ENCODE results near the gene SYCN.
"Not testable (repeated sequence)": the region's sequence is repeated elsewhere in the genome, so short reads cannot be mapped to it uniquely, and the experiment has no call there.

SYCN gene, protein sequence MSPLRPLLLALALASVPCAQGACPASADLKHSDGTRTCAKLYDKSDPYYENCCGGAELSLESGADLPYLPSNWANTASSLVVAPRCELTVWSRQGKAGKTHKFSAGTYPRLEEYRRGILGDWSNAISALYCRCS

DNA sequence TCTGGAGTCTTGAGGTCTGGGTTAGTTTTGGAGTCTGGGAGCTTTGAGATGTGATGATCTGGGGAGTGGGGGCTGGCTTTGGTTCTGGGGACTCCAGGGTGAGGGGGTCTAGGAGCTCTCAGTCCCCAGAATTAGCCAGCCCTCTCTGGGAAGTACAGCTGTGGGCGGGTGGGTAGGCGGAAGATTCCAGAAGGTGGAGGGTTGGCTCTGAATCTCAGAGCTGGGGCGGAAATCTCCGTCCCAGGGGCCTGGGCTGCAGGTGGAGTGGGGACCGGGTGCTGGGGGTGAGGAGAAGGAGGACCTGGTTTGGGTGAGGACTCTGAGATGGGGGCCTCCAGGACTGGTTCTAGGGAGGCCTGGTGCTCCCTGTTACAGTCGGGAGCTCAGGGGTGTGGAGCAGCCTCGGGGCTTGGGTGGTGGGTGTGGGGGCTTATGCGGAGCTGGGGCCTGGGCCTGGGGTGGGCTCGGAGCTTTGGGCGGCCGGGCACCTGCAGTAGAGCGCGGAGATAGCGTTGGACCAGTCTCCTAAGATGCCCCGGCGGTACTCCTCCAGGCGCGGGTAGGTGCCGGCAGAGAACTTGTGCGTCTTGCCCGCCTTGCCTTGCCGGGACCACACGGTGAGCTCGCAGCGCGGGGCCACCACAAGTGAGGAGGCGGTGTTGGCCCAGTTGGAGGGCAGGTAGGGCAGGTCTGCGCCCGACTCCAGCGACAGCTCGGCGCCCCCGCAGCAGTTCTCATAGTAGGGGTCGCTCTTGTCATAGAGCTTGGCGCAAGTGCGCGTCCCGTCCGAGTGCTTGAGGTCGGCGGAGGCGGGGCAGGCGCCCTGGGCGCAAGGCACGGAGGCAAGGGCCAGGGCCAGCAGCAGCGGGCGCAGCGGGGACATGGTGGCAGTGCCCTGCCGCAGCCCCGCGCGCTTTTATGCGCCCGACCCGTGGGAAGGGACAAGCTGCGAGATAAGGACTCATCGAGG lies at the start of gene SYCN:
Gene SYCN (minus strand): TSS at position 892 of the 970 bp plus-strand sequence. CDS start 9 bp downstream, at position 883.
- DNase-seq, result no peak

DNA sequence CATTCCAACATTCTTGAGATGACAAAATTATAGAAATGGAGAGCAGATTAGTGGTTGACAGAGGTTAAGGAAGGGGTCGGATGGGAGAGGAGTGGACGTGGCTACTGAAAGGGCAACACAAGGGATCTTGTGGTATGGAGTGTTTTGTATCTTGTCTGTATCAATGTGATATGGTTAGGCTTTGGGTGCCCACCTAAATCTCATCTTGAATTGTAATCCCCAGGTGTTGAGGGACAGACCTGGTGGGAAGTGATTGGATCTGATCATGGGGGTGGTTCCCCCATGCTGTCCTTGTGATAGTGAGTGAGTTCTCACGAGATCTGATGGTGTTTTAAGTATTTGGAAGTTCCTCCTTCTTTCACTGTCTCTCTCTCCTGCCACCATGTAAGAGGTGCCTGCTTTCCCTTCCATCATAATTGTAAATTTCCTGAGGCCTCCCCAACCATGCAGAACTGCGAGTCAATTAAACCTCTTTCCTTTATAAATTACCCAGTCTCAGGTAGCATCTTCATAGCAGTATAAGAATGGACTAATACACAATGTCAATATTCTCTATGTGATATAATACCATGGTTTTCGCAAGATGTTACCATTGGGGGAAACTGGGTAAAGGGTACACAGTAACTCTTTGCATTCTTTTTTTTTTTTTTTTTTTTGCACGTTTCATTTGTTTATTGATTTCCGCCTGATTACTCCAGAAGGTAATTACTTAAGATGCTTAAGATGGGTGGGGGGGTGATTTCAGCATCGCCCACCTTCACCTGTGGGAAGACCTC lies 49.5 kb upstream of the SYCN start:
- no peak for DNase-seq

DNA sequence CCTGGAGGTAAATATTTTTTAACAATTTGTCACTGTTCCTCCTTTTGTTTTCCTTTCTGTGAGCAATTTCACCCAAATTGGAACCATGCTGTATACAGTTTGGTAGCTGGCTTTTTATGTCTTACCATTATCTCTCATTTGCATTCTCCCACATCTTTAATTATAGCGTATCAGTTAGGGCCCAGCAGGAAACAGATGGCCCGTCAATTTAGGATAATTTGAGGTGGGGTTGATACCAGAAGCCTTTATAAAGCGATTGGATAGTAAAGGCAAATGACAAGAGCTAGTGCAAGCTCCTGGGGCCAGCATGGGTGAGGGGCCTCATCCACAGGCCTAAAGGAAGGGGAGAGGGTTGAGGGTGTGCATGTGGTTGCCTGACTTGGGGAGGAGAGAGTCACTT lies 48.4 kb upstream of the SYCN start:
- no peak for DNase-seq

DNA sequence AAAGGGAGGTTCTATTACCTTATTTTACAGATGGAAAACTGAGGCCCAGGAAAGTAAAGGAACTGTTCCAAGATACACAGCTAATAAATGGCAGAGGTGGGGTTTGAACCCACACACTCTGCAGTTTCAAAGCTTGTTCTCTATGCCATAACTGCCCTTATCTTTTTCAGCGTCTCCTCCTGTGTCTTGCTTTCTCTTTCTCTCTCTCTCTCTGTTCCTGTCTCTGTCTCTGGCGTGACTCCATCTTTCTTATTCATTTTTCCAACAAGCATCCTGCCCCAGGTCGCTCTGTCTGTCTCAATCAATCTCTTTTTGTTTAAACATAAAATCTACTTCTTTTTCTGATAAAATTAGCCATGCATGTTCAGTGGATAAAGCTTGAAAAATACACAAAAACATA lies 47.8 kb upstream of the SYCN start:
- no peak for DNase-seq

DNA sequence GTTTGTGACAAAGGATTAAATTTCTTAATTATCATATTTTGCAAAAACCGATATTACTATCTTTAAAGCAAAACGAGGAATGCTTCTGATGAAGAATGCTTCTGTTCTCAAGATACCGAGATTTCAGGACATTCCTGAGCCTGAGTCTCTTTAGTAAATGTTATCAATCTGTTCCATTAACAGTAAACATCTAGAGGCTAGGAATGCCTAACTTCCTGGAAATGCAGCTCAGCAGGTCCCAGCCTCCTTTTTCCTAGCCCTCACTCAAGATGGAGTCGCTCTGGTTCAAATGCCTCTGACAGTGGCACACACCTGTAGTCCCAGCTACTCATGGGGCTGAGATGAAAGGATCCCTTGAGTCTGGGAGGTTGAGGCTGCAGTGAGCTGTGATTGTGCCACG lies 47.0 kb upstream of the SYCN start:
- no peak for DNase-seq

DNA sequence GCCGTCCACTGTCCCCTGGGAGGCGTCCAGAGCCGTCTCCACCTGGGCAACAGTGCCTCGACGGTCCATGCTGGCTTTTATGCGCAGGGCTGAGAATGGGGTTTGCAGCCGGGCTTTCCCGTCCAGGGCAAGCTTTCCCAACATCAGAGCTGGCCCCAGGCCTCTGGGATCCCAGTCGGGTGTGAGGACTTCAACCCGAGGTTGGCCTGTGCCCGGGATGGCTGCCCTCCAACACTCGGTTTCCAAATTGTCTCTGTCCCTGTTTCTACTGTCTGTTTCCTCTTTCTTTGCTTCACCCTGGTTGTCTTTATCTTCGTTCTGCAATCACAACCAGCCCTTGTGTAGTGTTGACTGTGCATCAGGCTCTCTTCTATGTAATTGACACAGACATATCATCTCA lies 44.7 kb upstream of the SYCN start, which contains the start of gene IFNL4:
Gene IFNL4 (minus strand): TSS at position 51 of the 400 bp plus-strand sequence.
- DNase-seq, result no peak

DNA sequence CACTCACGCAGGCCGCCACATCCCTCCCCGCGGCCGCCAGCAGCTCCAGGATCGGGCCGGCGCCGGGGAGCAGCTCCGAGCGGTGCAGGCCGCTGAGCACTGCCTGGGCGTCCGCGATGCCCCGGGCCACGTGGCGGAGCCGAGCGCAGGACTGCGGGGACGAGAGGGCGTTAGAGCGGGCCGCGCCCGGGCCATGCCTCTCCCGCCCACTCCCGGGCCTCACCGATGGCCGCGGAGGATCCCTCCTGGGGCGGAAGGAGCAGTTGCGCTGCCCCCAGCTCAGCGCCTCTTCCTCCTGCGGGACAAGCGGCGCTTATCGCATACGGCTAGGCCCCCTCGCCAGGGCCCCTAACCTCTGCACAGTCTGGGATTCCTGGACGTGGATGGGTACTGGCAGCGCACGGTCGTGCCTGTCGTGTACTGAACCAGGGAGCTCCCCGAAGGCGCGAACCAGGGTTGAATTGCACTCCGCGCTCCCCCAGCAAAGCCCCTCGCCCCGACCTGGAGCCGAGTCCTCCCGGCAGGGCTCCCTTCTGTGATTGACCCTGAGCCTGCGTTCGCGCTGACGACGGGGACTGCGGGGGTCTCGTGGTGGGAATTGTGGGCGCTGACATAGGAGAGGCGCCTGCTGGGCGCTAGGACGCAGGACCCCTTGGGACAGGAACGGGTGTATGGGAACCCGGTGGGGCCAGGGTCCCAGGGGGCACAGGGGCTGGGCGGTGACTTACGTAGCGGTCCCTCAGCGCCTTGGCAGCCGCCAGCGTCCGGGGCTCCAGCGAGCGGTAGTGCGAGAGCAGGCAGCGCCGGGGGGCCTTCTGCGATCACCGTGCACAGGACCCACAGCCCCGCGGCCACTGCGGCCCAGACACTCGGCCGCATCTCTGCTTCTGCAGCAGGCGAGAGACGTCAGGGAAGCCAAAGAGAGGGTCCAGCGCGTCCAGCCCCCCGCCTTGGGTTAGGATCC lies 43.9 kb upstream of the SYCN start:
- no peak for DNase-seq

DNA sequence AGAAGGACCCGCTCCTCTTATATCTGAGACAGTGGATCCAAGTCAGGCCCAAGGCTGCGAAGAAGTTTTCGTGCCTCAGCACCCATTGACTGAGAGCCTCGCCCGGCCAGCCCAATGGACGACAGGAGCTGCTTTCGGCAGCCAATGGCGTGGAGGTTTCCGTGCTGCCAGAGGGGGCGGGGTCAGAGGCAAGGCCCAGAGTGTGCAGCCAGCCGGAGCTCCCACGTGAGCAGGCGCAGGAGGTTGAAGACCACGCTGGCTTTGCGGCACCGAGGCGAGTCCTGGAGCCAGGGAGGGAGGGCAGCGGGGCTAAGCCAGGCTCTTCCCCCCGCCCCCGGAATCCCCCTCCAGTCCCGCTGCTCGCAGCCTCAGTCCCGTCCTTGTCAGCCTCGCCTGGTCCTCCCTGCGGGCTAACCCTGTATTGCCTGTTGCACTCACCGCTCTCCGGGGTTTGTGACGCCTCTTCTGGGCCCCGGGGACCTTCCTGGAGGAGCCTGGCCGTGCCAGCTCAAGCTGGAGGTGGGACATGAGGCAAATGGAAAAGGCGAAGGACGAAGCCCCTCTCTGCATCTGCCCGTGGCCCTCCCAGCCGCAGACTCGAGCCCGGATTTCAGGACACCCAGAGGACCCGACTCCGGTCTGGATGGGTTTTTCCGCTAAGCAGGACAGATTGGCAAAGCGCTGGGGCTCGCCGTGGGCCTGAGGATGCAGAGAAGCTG lies 43.0 kb upstream of the SYCN start:
- DNase-seq, result no peak

DNA sequence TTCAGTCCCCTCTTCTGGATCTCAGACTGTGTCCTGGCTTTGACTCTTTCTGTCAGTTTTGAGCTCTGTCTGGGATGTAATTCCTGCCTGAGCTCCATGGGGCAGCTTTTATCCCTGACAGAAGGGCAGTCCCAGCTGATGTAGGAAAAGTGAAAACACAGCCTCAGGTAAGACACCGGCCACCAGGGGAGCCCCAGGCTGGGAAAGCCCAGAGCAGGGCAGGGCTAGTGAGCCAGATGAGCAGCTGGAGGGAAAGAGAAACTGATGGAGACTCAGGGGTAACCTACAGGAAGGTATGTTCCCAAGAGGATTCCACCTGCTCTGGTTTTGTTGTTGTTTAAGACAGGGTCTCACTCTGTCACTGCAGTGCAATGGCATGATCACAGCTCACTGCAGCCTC lies 41.1 kb upstream of the SYCN start:
- DNase-seq, result not testable (repeated sequence)

DNA sequence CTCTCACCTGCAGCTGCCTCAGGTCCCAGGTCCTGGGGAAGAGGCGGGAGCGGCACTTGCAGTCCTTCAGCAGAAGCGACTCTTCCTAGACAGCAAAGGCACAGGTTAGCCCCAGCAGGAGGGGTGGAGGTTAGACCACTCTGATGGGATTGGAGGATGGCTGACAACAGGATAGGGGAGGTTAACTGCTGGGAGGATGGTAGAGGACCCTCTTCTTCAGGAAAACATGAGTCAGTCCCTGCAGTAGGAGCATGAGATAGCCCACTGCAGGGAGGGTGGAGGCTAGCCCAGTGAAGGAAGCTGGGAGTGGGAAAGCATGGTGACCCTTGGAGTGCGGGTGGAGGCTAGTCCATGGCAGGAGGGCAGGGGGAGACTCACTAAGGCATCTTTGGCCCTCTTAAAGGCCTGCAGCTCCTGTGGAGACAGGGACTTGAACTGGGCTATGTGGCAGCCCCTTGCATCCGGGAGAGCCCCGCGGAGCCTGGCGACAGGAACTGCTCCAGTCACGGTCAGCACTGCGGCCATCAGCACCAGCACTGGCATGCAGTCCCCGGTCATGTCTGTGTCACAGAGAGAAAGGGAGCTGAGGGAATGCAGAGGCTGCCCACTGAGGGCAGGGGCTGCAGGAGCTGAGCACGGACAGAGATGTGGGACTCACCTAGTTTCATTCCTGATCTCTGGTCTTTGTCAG lies 40.5 kb upstream of the SYCN start, which contains the start of gene IFNL3:
Gene IFNL3 (minus strand): TSS at position 597 of the 691 bp plus-strand sequence. CDS start 39 bp downstream, at position 558.
- not testable (repeated sequence) for DNase-seq

DNA sequence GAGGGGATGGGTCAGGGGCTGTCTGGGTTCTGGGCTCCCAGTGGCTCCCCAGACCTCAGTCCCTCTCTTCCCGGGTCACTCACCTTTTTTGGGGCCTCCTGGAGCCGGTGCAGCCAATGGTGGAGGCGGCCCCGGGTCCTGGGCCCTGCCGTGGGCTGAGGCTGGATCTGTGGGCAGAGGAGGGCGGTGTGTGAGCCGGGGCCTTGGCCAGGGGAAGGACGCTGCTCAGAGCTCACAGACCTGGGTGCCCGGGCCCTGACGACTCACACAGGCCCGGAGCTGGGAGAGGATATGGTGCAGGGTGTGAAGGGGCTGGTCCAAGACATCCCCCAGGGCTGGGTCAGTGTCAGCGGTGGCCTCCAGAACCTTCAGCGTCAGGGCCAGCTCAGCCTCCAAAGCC lies 39.7 kb upstream of the SYCN start:
- DNase-seq, result not testable (repeated sequence)

DNA sequence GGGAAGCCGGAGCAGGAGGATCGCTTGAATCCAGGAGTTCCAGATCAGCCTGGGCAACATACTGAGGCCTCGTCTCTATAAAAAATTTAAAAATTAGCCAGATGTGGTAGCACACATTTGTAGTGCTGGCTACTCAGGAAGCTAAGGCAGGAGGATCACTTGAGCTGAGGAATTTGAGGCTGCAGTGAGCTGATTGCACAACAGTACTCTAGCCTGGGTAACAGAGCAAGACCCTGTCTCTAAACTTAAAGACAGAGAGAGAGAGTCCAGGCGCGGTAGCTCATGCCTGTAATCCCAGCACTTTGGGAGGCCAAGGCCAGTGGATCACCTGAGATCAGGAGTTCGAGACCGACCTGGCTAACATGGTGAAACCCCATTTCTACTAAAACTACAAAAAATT lies 36.4 kb upstream of the SYCN start:
- no peak for DNase-seq

DNA sequence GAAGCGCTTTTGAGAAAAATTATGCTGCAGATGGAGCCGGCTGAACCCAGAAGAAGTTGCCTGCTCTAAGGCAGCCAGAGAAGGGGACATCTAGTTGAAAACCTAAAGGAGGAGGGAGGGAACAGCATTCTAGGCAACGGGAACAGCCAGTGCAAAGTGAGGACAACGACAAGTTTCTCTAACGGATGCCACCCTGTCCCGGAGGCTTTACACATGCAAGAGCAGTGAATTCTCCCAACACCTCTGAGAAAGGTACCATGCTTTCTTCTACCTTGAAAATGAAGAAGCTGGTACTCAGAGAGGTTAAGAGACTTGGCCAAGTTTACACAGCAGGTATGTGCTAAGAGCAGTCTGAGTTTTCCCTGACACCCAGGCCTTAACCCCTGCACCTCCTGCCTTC lies 34.9 kb upstream of the SYCN start:
- DNase-seq, result no peak

DNA sequence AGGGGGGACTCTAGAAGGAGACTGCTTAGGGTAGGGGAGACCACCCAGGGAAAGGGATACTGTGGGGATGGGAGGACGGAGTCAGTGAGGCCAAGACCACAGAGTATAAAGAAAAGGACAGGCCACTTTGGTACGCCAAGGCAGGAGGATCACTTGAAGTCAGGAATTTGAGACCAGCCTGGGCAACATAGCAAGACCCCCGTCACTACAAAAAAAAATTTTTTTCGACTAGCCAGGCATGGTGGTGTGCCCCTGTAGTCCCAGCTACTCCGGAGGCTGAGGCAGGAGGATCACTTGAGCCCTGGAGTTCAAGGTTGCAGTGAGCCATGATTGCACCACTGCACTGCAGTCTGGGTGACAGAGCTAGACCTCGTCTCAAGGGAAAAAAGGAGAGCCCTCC lies 34.1 kb upstream of the SYCN start:
- DNase-seq, result no peak

DNA sequence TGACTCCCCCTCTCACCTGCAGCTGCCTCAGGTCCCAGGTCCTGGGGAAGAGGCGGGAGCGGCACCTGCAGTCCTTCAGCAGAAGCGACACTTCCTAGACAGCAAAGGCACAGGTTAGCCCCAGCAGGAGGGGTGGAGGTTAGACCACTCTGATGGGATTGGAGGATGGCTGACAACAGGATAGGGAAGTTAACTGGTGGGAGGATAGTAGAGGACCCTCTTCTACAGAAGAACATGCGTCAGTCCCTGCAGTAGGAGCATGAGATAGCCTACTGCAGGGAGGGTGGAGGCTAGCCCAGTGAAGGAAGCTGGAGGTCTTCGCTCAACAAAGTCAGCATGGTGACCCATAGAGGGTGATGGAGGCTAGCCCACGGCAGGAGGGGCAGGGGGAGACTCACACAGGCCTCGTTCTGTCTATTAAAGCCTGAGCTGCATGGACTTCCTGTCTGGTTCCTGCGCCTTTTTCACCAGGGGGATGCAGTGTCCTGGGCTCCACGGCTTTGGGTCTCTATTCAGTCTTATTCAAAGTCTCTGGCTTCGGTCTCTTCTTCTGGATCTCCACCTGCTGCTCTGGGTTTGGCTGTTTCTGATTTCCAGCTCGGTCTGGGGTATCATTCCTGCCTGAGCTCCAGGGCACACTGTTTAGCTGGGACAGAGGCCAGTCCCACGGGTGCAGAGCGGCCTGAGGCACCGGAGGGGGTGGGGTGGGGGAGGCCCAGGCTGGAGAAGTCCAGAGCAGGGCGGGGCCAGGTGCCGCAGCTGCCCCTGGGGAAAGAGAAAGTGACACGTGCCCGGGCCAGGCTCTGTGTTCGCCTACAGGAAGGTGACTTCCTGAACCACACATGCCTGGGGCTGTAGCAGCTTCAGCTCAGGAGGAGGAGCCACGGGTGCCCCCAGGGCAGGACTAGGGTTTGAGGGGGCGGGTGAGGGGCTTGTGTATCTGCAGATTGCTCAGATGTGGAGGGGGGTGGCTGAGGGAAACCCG lies 33.4 kb upstream of the SYCN start:
- DNase-seq, result no peak

DNA sequence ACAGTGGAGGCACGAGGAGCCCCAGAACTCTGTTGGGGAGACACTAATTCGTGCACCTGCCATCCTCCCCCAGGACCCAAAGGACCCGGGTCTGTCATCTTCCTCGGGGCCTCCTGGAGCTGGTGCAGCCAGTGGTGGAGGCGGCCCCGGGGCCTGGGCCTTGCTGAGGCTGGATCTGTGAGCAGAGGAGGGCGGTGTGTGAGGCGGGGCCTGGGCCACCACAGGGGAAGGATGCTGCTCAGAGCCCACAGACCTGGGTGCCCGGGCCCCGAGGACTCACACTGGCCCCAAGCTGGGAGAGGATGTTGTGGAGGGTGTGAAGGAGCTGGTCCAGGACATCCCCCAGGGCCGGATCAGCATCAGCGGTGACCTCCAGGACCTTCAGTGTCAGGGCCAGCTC lies 32.5 kb upstream of the SYCN start:
- DNase-seq, result no peak

DNA sequence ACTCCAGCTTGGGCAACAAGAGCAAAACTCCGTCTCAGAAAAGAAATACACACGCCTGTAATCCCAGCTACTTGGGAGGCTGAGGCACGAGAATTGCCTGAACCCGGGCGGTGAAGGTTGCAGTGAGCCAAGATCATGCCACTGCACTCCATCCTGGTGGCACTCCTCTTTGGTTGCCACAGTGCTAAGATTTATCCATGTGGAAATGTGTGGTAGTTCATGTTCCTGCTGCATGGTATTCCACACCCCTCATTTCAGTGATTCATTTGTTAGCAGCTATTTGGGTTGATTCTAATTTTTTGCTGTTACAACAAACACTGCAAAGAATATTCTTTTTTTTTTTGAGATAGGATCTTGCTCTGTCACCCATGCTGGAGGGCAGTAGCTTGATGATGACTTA lies 28.6 kb upstream of the SYCN start:
- DNase-seq, result no peak

DNA sequence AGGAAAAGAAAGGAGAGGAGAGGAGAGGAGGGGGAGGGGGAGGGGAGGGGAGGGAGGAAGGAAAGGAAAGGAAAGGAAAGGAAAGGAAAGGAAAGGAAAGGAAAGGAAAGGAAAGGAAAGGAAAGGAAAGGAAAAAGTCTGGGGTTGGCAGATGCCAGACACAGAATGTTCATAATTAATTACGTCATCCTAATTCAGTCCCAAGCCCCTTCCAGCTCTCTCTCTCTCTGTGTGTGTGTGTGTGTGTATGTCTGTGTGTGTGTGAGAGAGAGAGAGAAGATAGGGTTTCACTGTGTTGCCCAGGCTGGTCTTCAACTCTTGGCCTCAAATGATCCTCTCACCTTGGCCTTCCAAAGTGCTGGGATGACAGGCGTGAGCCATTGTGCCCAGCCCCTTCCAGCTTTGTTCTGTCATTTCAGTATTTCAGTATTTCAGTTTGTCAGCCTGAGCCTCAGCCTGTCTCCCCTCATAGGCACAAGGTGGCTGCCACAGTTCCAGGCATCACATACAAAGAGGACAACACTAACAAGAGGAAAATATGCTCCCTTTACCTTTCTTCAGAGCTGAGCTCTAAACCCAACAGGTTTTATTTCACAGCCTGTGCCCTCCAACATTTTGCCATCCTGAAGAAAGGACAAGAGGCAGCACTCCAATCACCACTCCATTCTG lies 26.2 kb upstream of the SYCN start:
- no peak for DNase-seq

DNA sequence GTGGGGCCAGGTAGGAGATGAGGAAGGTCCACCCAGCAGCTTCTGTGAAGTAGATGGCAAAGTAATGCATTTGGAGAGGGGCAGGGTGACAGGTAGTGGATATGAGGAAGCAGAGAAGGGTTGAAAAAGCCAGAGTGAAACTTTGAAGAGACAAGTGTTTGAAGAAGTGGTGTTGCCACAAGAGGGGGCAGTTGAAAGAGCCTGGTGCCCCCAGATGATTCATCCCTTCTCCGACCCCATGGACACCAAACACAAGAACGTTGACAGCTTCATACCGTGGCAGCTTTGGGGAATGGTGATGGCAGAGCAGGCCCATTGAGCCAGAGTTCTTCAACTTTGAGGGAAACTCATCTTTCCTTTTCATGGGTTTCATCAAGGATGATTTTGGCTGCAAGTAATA lies 20.8 kb upstream of the SYCN start:
- no peak for DNase-seq
